ENCODE measurements around the gene RAB3C. TPM values are rescaled to one million over a fixed set of nuclear protein-coding genes. Genes with fewer than 3 reads are reported as not detected.

The RAB3C gene
- total RNA-seq, 4 donors from 2014 or later, result 1.1 to 2.7 (median 1.2) TPM; not detected in 1

- no peaks in the 10 kb centered on the region for H3K27me3 ChIP-seq
- H3K9me3 ChIP-seq, result peaks cover 0 to 3% (median 0%) of the 10 kb centered on the region in 4 donors
- H3K4me1 ChIP-seq, result no peaks in the 10 kb centered on the region
- DNase-seq, result no peak
- H3K27ac ChIP-seq, result no peak overlapping the region
- no peaks in the 10 kb centered on the region for H3K36me3 ChIP-seq
- no peak overlapping the region for H3K4me3 ChIP-seq
- TF ChIP-seq POLR2A (IDR thresholded peaks at IDR 0.05) (no peak), CTCF (IDR thresholded peaks at IDR 0.05) (no peak)
Measured at GRCh38 chr5:58715997-58716656, 133.3 kb downstream of the RAB3C start.

GRCh38 chr5:58716713-58717112, 133.8 kb downstream of the RAB3C start:
- no peak for DNase-seq
- Histone ChIP-seq H3K9me3 (peaks cover 0 to 3% (median 0%) of the 10 kb centered on the region in 4 donors), H3K4me1 (no peaks in the 10 kb centered on the region), H3K27me3 (no peaks in the 10 kb centered on the region), H3K36me3 (no peaks in the 10 kb centered on the region), H3K27ac (no peak overlapping the region), H3K4me3 (no peak overlapping the region)
- no peak for TF ChIP-seq POLR2A (IDR thresholded peaks at IDR 0.05)
- TF ChIP-seq CTCF (IDR thresholded peaks at IDR 0.05), result no peak

- TF ChIP-seq POLR2A (IDR thresholded peaks at IDR 0.05) (no peak), CTCF (IDR thresholded peaks at IDR 0.05) (peak in 2 of 6 experiments; percentile 7 to 10)
- Histone ChIP-seq H3K27me3 (no peaks in the 10 kb centered on the region), H3K36me3 (no peaks in the 10 kb centered on the region), H3K27ac (no peak overlapping the region), H3K9me3 (peaks cover 0 to 3% (median 0%) of the 10 kb centered on the region in 4 donors), H3K4me1 (no peaks in the 10 kb centered on the region), H3K4me3 (no peak overlapping the region)
- no peak for DNase-seq
Measured at GRCh38 chr5:58717303-58718007, 134.6 kb downstream of the RAB3C start.

GRCh38 chr5:58718269-58718978, 135.5 kb downstream of the RAB3C start:
- no peak overlapping the region for H3K4me3 ChIP-seq
- H3K9me3 ChIP-seq, result peaks cover 0 to 3% (median 0%) of the 10 kb centered on the region in 4 donors
- no peaks in the 10 kb centered on the region for H3K4me1 ChIP-seq
- no peaks in the 10 kb centered on the region for H3K27me3 ChIP-seq
- H3K27ac ChIP-seq, result no peak overlapping the region
- TF ChIP-seq POLR2A (IDR thresholded peaks at IDR 0.05) (no peak), CTCF (IDR thresholded peaks at IDR 0.05) (no peak)
- H3K36me3 ChIP-seq, result no peaks in the 10 kb centered on the region
- no peak for DNase-seq

GRCh38 chr5:58722160-58722559, 139.3 kb downstream of the RAB3C start:
- H3K27ac ChIP-seq, result no peak overlapping the region
- no peaks in the 10 kb centered on the region for H3K4me1 ChIP-seq
- no peak for DNase-seq
- H3K4me3 ChIP-seq, result no peak overlapping the region
- H3K27me3 ChIP-seq, result no peaks in the 10 kb centered on the region
- no peak for TF ChIP-seq POLR2A (IDR thresholded peaks at IDR 0.05)
- no peak for TF ChIP-seq CTCF (IDR thresholded peaks at IDR 0.05)
- H3K36me3 ChIP-seq, result no peaks in the 10 kb centered on the region
- no peaks in the 10 kb centered on the region for H3K9me3 ChIP-seq

Data from Peyer's patch (tissue), 4 donors.